ENCODE data around the gene MAP3K20.

- no peak for TF ChIP-seq POLR2A (IDR thresholded peaks at IDR 0.05; ENCODE audit: control extremely low read depth in 1 of 2, low read depth in 2 of 2, low read length in 2 of 2)
- TF ChIP-seq CEBPB (IDR thresholded peaks at IDR 0.05; ENCODE audit: low read depth, low read length): no peak
- no peak for TF ChIP-seq BCL11A (IDR thresholded peaks at IDR 0.05; ENCODE audit: low read depth in 2 of 2, low read length in 2 of 2)
- no peak for TF ChIP-seq SIN3A (conservative IDR thresholded peaks at IDR 0.05 in 1 of 2, IDR thresholded peaks at IDR 0.05 in 1 of 2; ENCODE audit: low read depth in 1 of 2, low read length in 2 of 2)
- TF ChIP-seq GABPA (IDR thresholded peaks at IDR 0.05; ENCODE audit: borderline replicate concordance, insufficient read depth, low read length): no peak
- TF ChIP-seq BRCA1 (IDR thresholded peaks at IDR 0.05; ENCODE audit: low read depth, low read length): no peak
- no peak for TF ChIP-seq KDM1A (IDR thresholded peaks at IDR 0.05; ENCODE audit: borderline replicate concordance, low read length)
- no peak for TF ChIP-seq RAD21 (IDR thresholded peaks at IDR 0.05 in 1 of 2, conservative IDR thresholded peaks at IDR 0.05 in 1 of 2; ENCODE audit: low read depth in 2 of 2, low read length in 2 of 2)
- no peak for TF ChIP-seq EP300 (IDR thresholded peaks at IDR 0.05; ENCODE audit: borderline replicate concordance in 1 of 2, low read depth in 2 of 2, low read length in 2 of 2)
Observed at GRCh38 chr2:173296235-173296634, 220.6 kb downstream of the MAP3K20 start.

All from H1 (cell line).